HEK293 (cell line): Measurements from ENCODE around the gene TSPAN2.

ENCODE experiments used
- CTCF ChIA-PET: fragments of 350-600 bp; formaldehyde crosslinking; extraction: SDS; loops from one replicate; lab custom pipeline; 2021; ENCODE audit warnings: antibody characterized with exemption; lab: Yijun Ruan, JAX
- POLR2A ChIA-PET: fragments of 300-600 bp; formaldehyde crosslinking; extraction: SDS; loops from one replicate; lab custom pipeline; 2020; ENCODE audit warnings: antibody characterized with exemption, inconsistent platforms; lab: Yijun Ruan, JAX
- H3K27ac ChIP-seq: fragments of 200-500 bp; sonication (Bioruptor generic); 2 replicates; pipeline ENCODE4 v1.5.1; 2014; ENCODE audit warnings: low read depth, low read length, control low read depth, inconsistent platforms; ENCODE audit errors: extremely low read depth
- H3K36me3 ChIP-seq, 2 experiments: fragments of 200-500 bp in 1 of 2; sonication (Bioruptor generic) in 1 of 2; 1 replicate in 1 of 2; 2 replicates in 1 of 2; pipeline ENCODE4 v1.5.1; 2014 to 2017; ENCODE audit warnings: inconsistent platforms in 2 of 2, low read length in 2 of 2; ENCODE audit not compliant: control insufficient read depth in 2 of 2, insufficient read depth in 1 of 2
- H3K4me1 ChIP-seq: fragments of 200-500 bp; sonication (Bioruptor generic); 2 replicates; pipeline ENCODE4 v1.5.1; 2014; ENCODE audit warnings: mild to moderate bottlenecking, low read length, inconsistent platforms; ENCODE audit not compliant: control insufficient read depth, insufficient read depth
- H3K4me3 ChIP-seq: 2 replicates; pipeline ENCODE4 v1.5.1; 2011; ENCODE audit warnings: low read depth, mild to moderate bottlenecking, control low read depth, low read length, moderate library complexity
- H3K9me3 ChIP-seq: fragments of 200-500 bp; sonication (Bioruptor generic); 2 replicates; pipeline ENCODE4 v1.5.1; 2014; ENCODE audit warnings: low read depth, low read length, inconsistent platforms; ENCODE audit not compliant: control insufficient read depth, insufficient read depth
- BCL11B ChIP-seq: fragments of 450-650 bp; formaldehyde crosslinking; IDR thresholded peaks from 2 replicates; pipeline ENCODE4 v1.5.1; 2016; ENCODE audit warnings: low read depth, missing biosample characterization, missing genetic modification characterization
- HOXC10 ChIP-seq: sonication (generic); formaldehyde crosslinking; IDR thresholded peaks from 2 replicates; pipeline ENCODE4 v1.8.1; 2023; ENCODE audit warnings: mild to moderate bottlenecking, missing genetic modification reagents
- PRDM6 ChIP-seq: fragments of 450-650 bp; formaldehyde crosslinking; IDR thresholded peaks from 2 replicates; pipeline ENCODE4 v1.5.1; 2017; ENCODE audit warnings: missing biosample characterization, missing genetic modification characterization
- SP7 ChIP-seq: fragments of 450-650 bp; formaldehyde crosslinking; IDR thresholded peaks from 2 replicates; pipeline ENCODE4 v1.5.1; 2016; ENCODE audit warnings: missing biosample characterization, missing genetic modification characterization
- YY1 ChIP-seq: fragments of 450-650 bp; formaldehyde crosslinking; IDR thresholded peaks from 2 replicates; pipeline ENCODE4 v1.5.1; 2018; ENCODE audit warnings: missing biosample characterization, missing genetic modification characterization
- YY2 ChIP-seq: fragments of 450-650 bp; formaldehyde crosslinking; IDR thresholded peaks from 2 replicates; pipeline ENCODE4 v1.5.1; 2016; ENCODE audit warnings: missing biosample characterization, missing genetic modification characterization
- ZBTB21 ChIP-seq: fragments of 450-650 bp; formaldehyde crosslinking; IDR thresholded peaks from 2 replicates; pipeline ENCODE4 v1.5.1; 2017; ENCODE audit warnings: missing biosample characterization, missing genetic modification characterization
- ZBTB7A ChIP-seq: fragments of 450-650 bp; formaldehyde crosslinking; IDR thresholded peaks from 2 replicates; pipeline ENCODE4 v1.5.1; 2016; ENCODE audit warnings: low read depth, missing biosample characterization, missing genetic modification characterization
- ZNF169 ChIP-seq: fragments of 450-650 bp; formaldehyde crosslinking; IDR thresholded peaks from 2 replicates; pipeline ENCODE4 v1.5.1; 2016; ENCODE audit warnings: missing biosample characterization, missing genetic modification characterization
- ZNF221 ChIP-seq: fragments of 450-650 bp; formaldehyde crosslinking; IDR thresholded peaks from 2 replicates; pipeline ENCODE4 v1.5.1; 2017; ENCODE audit warnings: missing biosample characterization, missing genetic modification characterization, borderline replicate concordance
- ZNF24 ChIP-seq: fragments of 450-650 bp; formaldehyde crosslinking; IDR thresholded peaks from 2 replicates; pipeline ENCODE4 v1.5.1; 2016; ENCODE audit warnings: missing biosample characterization, missing genetic modification characterization
- ZNF266 ChIP-seq: fragments of 450-650 bp; formaldehyde crosslinking; IDR thresholded peaks from 2 replicates; pipeline ENCODE4 v1.5.1; 2016; ENCODE audit warnings: missing biosample characterization, missing genetic modification characterization, low read depth
- ZNF426 ChIP-seq: fragments of 450-650 bp; formaldehyde crosslinking; IDR thresholded peaks from 2 replicates; pipeline ENCODE4 v1.5.1; 2017; ENCODE audit warnings: missing biosample characterization, missing genetic modification characterization, mild to moderate bottlenecking, inconsistent platforms, moderate library complexity
- ZNF624 ChIP-seq: fragments of 450-650 bp; formaldehyde crosslinking; IDR thresholded peaks from 2 replicates; pipeline ENCODE4 v1.5.1; 2017; ENCODE audit warnings: missing biosample characterization, missing genetic modification characterization
- ZNF626 ChIP-seq: fragments of 450-650 bp; sonication (Bioruptor Pico); formaldehyde crosslinking; IDR thresholded peaks from 2 replicates; pipeline ENCODE4 v1.5.1; 2018; ENCODE audit warnings: missing biosample characterization, missing genetic modification characterization, inconsistent platforms
- ZSCAN16 ChIP-seq: fragments of 450-650 bp; formaldehyde crosslinking; IDR thresholded peaks from 2 replicates; pipeline ENCODE4 v1.5.1; 2016; ENCODE audit warnings: missing biosample characterization, missing genetic modification characterization
- TF ChIP-seq, protein P1 (sequence below): fragments of 450-650 bp; formaldehyde crosslinking; IDR thresholded peaks from 2 replicates; pipeline ENCODE4 v1.5.1; 2016; ENCODE audit warnings: missing biosample characterization, missing genetic modification characterization
- TF ChIP-seq, protein P2 (sequence below): fragments of 450-650 bp; formaldehyde crosslinking; IDR thresholded peaks from 2 replicates; pipeline ENCODE4 v1.5.1; 2016; ENCODE audit warnings: missing biosample characterization, missing genetic modification characterization

Gene TSPAN2

GRCh38 chr1:115071012-115071664, 18.2 kb downstream of the TSPAN2 start:
- no peak for TF ChIP-seq ZNF626 (tag by site-specific recombination)
- no peak for TF ChIP-seq HOXC10
- TF ChIP-seq ZNF624 (tag by site-specific recombination) = no peak
- TF ChIP-seq SP7 (tag by site-specific recombination) = no peak
- TF ChIP-seq ZNF266 (tag by site-specific recombination) = no peak
- TF ChIP-seq ZBTB7A (tag by site-specific recombination) = no peak
- TF ChIP-seq ZNF221 (tag by site-specific recombination) = no peak
- TF ChIP-seq YY2 = no peak

GRCh38 chr1:115069659-115070308, 19.5 kb downstream of the TSPAN2 start:
- Histone ChIP-seq H3K4me1 (no peaks in the 10 kb centered on the region), H3K27ac (no peak overlapping the region), H3K4me3 (no peak overlapping the region), H3K36me3 (no peaks in the 10 kb centered on the region), H3K9me3 (no peaks in the 10 kb centered on the region)
- CTCF ChIA-PET = interaction anchor here (0.6 kb wide), 1 partner anchor 1614 kb away, joined by 3 read pairs; no protein-coding TSS in a partner anchor
- no peak for TF ChIP-seq ZNF24 (tag by site-specific recombination)
- TF ChIP-seq, all 188 proteins: peak for 0
- POLR2A ChIA-PET = no interaction called here

More at GRCh38 chr1:115071012-115071664, 18.2 kb downstream of the TSPAN2 start:
- Histone ChIP-seq H3K4me3 (no peak overlapping the region), H3K4me1 (no peaks in the 10 kb centered on the region), H3K36me3 (no peaks in the 10 kb centered on the region), H3K27ac (no peak overlapping the region), H3K9me3 (no peaks in the 10 kb centered on the region)
- ChIA-PET POLR2A (no interaction called here), CTCF (interaction anchor here (0.6 to 1.6 kb wide), 3 partner anchors 18 to 56 kb away, joined by 3 to 7 read pairs (median 5); no protein-coding TSS in a partner anchor)

- H3K4me1 ChIP-seq = no peaks in the 10 kb centered on the region
- H3K9me3 ChIP-seq = no peaks in the 10 kb centered on the region
- H3K36me3 ChIP-seq = no peaks in the 10 kb centered on the region
- ChIA-PET CTCF (interaction anchor here (0.6 kb wide), 1 partner anchor 1613 kb away, joined by 3 read pairs; no protein-coding TSS in a partner anchor), POLR2A (no interaction called here)
- no peak overlapping the region for H3K4me3 ChIP-seq
- TF ChIP-seq, protein P1, sequence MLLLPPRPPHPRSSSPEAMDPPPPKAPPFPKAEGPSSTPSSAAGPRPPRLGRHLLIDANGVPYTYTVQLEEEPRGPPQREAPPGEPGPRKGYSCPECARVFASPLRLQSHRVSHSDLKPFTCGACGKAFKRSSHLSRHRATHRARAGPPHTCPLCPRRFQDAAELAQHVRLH (tag by site-specific recombination) = no peak
- TF ChIP-seq, protein P2, sequence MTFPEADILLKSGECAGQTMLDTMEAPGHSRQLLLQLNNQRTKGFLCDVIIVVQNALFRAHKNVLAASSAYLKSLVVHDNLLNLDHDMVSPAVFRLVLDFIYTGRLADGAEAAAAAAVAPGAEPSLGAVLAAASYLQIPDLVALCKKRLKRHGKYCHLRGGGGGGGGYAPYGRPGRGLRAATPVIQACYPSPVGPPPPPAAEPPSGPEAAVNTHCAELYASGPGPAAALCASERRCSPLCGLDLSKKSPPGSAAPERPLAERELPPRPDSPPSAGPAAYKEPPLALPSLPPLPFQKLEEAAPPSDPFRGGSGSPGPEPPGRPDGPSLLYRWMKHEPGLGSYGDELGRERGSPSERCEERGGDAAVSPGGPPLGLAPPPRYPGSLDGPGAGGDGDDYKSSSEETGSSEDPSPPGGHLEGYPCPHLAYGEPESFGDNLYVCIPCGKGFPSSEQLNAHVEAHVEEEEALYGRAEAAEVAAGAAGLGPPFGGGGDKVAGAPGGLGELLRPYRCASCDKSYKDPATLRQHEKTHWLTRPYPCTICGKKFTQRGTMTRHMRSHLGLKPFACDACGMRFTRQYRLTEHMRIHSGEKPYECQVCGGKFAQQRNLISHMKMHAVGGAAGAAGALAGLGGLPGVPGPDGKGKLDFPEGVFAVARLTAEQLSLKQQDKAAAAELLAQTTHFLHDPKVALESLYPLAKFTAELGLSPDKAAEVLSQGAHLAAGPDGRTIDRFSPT (tag by site-specific recombination) = no peak
- TF ChIP-seq ZNF426 (tag by site-specific recombination) = no peak
- no peak for TF ChIP-seq ZNF169 (tag by site-specific recombination)
- no peak for TF ChIP-seq ZSCAN16 (tag by site-specific recombination)
- TF ChIP-seq ZBTB21 (tag by site-specific recombination) = no peak
- TF ChIP-seq PRDM6 = no peak
- TF ChIP-seq YY1 (tag by site-specific recombination) = no peak
- TF ChIP-seq BCL11B (tag by site-specific recombination) = no peak
- no peak overlapping the region for H3K27ac ChIP-seq
Observed at GRCh38 chr1:115068826-115069585, 20.3 kb downstream of the TSPAN2 start.
